Large intestine (tissue), 3 donors: ENCODE results near the gene HSD17B12. TPM values are rescaled to one million over a fixed set of nuclear protein-coding genes. Genes with fewer than 3 reads are reported as not detected.

Source experiments
- DNase-seq, 2 donors: peaks; one replicate each; pipeline versions ENCODE4 v3.0.0 to v3.0.0-alpha.2; 2013
- H3K27ac ChIP-seq: one replicate; pipeline ENCODE4 v1.5.1; 2013; ENCODE audit warnings: low read length
- H3K27me3 ChIP-seq: 2 replicates; pipeline ENCODE4 v1.6.1; 2013; ENCODE audit warnings: low read length; ENCODE audit not compliant: control insufficient read depth, insufficient read depth
- H3K36me3 ChIP-seq: 2 replicates; pipeline ENCODE4 v1.6.1; 2013; ENCODE audit warnings: low read length; ENCODE audit not compliant: control insufficient read depth, insufficient read depth
- H3K4me1 ChIP-seq: one replicate; pipeline ENCODE4 v1.6.1; 2013; ENCODE audit warnings: low read length; ENCODE audit not compliant: control insufficient read depth, insufficient read depth
- H3K4me3 ChIP-seq: one replicate; pipeline ENCODE4 v1.5.1; 2013; ENCODE audit warnings: low read length
- H3K9me3 ChIP-seq: one replicate; pipeline ENCODE4 v1.6.1; 2013; ENCODE audit warnings: mild to moderate bottlenecking, low read depth, low read length, moderate library complexity; ENCODE audit not compliant: control insufficient read depth
- WGBS: methylation state at CpG from one replicate; pipeline ENCODE4 v1.1.5; 2013; ENCODE audit warnings: low lambda C conversion rate; ENCODE audit not compliant: insufficient coverage; 5-methylcytosine and 5-hydroxymethylcytosine counted together
- polyA plus RNA-seq: library from polyadenylated mRNA; unstranded; fragments of 120-200 nt; gene quantifications from one replicate; pipeline ENCODE4 v1.2.1, GENCODE V29; 2013

Gene HSD17B12
- polyA plus RNA-seq, 1 donor = 84.4 TPM

GRCh38 chr11:43874078-43874477 lies 193.5 kb downstream of the HSD17B12 start:
- DNase-seq = no peak
- H3K36me3 ChIP-seq = no peaks in the 10 kb centered on the region
- H3K9me3 ChIP-seq = no peaks in the 10 kb centered on the region
- H3K4me3 ChIP-seq = no peak overlapping the region
- WGBS = 67% methylated on average over 1 of the region's 3 CpGs
- peaks cover 51% of the 10 kb centered on the region for H3K27me3 ChIP-seq
- no peak overlapping the region for H3K27ac ChIP-seq
- H3K4me1 ChIP-seq = peaks cover 4% of the 10 kb centered on the region

- H3K27me3 ChIP-seq = peaks cover 51% of the 10 kb centered on the region
- no peaks in the 10 kb centered on the region for H3K9me3 ChIP-seq
- H3K27ac ChIP-seq = no peak overlapping the region
- H3K4me1 ChIP-seq = no peaks in the 10 kb centered on the region
- no peaks in the 10 kb centered on the region for H3K36me3 ChIP-seq
- DNase-seq = no peak
- no peak overlapping the region for H3K4me3 ChIP-seq
- WGBS = no CpG with 5 or more reads among the region's 1 CpG
Observed at GRCh38 chr11:43874738-43875137, 194.2 kb downstream of the HSD17B12 start.

- Histone ChIP-seq H3K9me3 (no peaks in the 10 kb centered on the region), H3K4me3 (peak overlapping the region; percentile 85), H3K27me3 (peaks cover 17% of the 10 kb centered on the region), H3K4me1 (peaks cover 3% of the 10 kb centered on the region), H3K27ac (no peak overlapping the region), H3K36me3 (peaks cover 14% of the 10 kb centered on the region)
- DNase-seq = no peak
- 80% methylated on average over 1 of the region's 13 CpGs for WGBS
Observed at GRCh38 chr11:43879789-43880639, 199.5 kb downstream of the HSD17B12 start.

- Histone ChIP-seq H3K9me3 (no peaks in the 10 kb centered on the region), H3K4me1 (peaks cover 3% of the 10 kb centered on the region), H3K27me3 (peaks cover 12% of the 10 kb centered on the region), H3K36me3 (peaks cover 21% of the 10 kb centered on the region), H3K27ac (no peak within 1 kb of the TSS), H3K4me3 (peak within 1 kb of the TSS; percentile 85)
- peak; percentile 91 to 92 for DNase-seq
- WGBS = no CpG with 5 or more reads among the region's 36 CpGs
Observed at GRCh38 chr11:43880640-43881159, 200.2 kb downstream of the HSD17B12 start, which contains the start of gene ALKBH3. TSS of gene ALKBH3 (plus strand) at chr11:43880831. CDS start at chr11:43882653, 1,822 bp downstream.

GRCh38 chr11:43892851-43893250 lies 212.3 kb downstream of the HSD17B12 start:
- H3K27ac ChIP-seq = no peak overlapping the region
- no peaks in the 10 kb centered on the region for H3K4me1 ChIP-seq
- no peaks in the 10 kb centered on the region for H3K27me3 ChIP-seq
- WGBS = no CpG with 5 or more reads among the region's 3 CpGs
- no peaks in the 10 kb centered on the region for H3K9me3 ChIP-seq
- H3K4me3 ChIP-seq = no peak overlapping the region
- peaks cover 69% of the 10 kb centered on the region for H3K36me3 ChIP-seq
- no peak for DNase-seq

- Histone ChIP-seq H3K4me3 (no peak overlapping the region), H3K36me3 (peaks cover 79% of the 10 kb centered on the region), H3K27ac (no peak overlapping the region), H3K9me3 (no peaks in the 10 kb centered on the region), H3K27me3 (no peaks in the 10 kb centered on the region), H3K4me1 (no peaks in the 10 kb centered on the region)
- DNase-seq = no peak
- WGBS = 80% methylated on average over 1 of the region's 2 CpGs
Observed at GRCh38 chr11:43894546-43894945, 214.0 kb downstream of the HSD17B12 start.

GRCh38 chr11:43895601-43896000 lies 215.1 kb downstream of the HSD17B12 start:
- H3K36me3 ChIP-seq = peaks cover 75% of the 10 kb centered on the region

GRCh38 chr11:43898574-43898973 lies 218.0 kb downstream of the HSD17B12 start:
- Histone ChIP-seq H3K27ac (no peak overlapping the region), H3K27me3 (no peaks in the 10 kb centered on the region), H3K9me3 (no peaks in the 10 kb centered on the region), H3K4me1 (no peaks in the 10 kb centered on the region), H3K36me3 (peaks cover 70% of the 10 kb centered on the region), H3K4me3 (no peak overlapping the region)
- DNase-seq = no peak
- no CpG with 5 or more reads among the region's 7 CpGs for WGBS

More at GRCh38 chr11:43895601-43896000, 215.1 kb downstream of the HSD17B12 start:
- no peaks in the 10 kb centered on the region for H3K9me3 ChIP-seq
- no peak overlapping the region for H3K27ac ChIP-seq
- WGBS = no CpG with 5 or more reads among the region's 2 CpGs
- no peaks in the 10 kb centered on the region for H3K4me1 ChIP-seq
- no peak for DNase-seq
- H3K27me3 ChIP-seq = no peaks in the 10 kb centered on the region
- H3K4me3 ChIP-seq = no peak overlapping the region

- H3K9me3 ChIP-seq = no peaks in the 10 kb centered on the region
- DNase-seq = no peak
- no peaks in the 10 kb centered on the region for H3K4me1 ChIP-seq
- H3K36me3 ChIP-seq = peaks cover 69% of the 10 kb centered on the region
- H3K27me3 ChIP-seq = no peaks in the 10 kb centered on the region
- no peak overlapping the region for H3K27ac ChIP-seq
- no peak overlapping the region for H3K4me3 ChIP-seq
- no CpG with 5 or more reads among the region's 13 CpGs for WGBS
Observed at GRCh38 chr11:43899094-43899493, 218.6 kb downstream of the HSD17B12 start.

- Histone ChIP-seq H3K27me3 (no peaks in the 10 kb centered on the region), H3K4me3 (no peak overlapping the region), H3K27ac (no peak overlapping the region), H3K36me3 (peaks cover 54% of the 10 kb centered on the region), H3K9me3 (no peaks in the 10 kb centered on the region), H3K4me1 (no peaks in the 10 kb centered on the region)
- no peak for DNase-seq
- no CpG with 5 or more reads among the region's 4 CpGs for WGBS
Observed at GRCh38 chr11:43901551-43901950, 221.0 kb downstream of the HSD17B12 start.
